Dendritic cell treated with granulocyte-macrophage colony-stimulating factor and Interleukin-4, amounts not matched to agents 40 ng/mL and 50 ng/mL, for 4 days (primary cell): ENCODE data around the gene UBTD2.

Experiments
- H3K27ac Mint-ChIP-seq: one replicate; pipeline ENCODE4 v1.8.0; 2022; ENCODE audit warnings: mild to moderate bottlenecking, mixed read lengths
- H3K27me3 Mint-ChIP-seq: one replicate; pipeline ENCODE4 v1.8.0; 2022; ENCODE audit warnings: mild to moderate bottlenecking, mixed read lengths
- H3K36me3 Mint-ChIP-seq: one replicate; pipeline ENCODE4 v1.8.0; 2022; ENCODE audit warnings: low read depth, mixed read lengths
- H3K4me1 Mint-ChIP-seq: one replicate; pipeline ENCODE4 v1.8.0; 2022; ENCODE audit warnings: low read depth, mixed read lengths
- H3K4me3 Mint-ChIP-seq: one replicate; pipeline ENCODE4 v1.8.0; 2022; ENCODE audit warnings: mild to moderate bottlenecking, moderate library complexity, mixed read lengths
- H3K9me3 Mint-ChIP-seq: one replicate; pipeline ENCODE4 v1.8.0; 2022; ENCODE audit warnings: mixed read lengths
- intact Hi-C: fragments of 100-400 bp; cut with micrococcal nuclease; formaldehyde crosslinking; loops from one replicate; pipeline ENCODE4 v1.15.0; 2022

Gene UBTD2

DNA sequence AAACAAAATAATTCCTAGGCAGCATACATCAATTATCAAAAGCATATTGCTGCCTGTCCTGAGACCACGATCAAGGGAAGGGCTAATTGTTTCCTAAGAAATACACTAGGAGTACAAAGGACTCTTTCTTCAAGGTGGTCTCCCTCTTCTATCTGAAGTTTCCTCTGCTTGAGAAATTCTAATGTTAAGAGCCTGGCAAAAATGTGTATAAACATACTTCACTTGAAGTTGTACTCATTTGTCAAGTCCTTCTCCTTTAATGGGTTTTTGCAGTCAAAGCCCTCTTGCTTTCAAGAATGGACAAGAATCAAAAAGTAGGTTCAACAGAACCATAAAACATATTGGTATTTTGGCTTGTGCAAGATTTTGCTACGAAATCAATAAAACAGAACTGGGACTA is 31.1 kb downstream of the UBTD2 start:
- H3K9me3 Mint-ChIP-seq = peaks cover 12% of the 10 kb centered on the region
- intact Hi-C loops = no loop called here
- peaks cover 70% of the 10 kb centered on the region for H3K36me3 Mint-ChIP-seq
- H3K27me3 Mint-ChIP-seq = no peaks in the 10 kb centered on the region
- no peaks in the 10 kb centered on the region for H3K4me1 Mint-ChIP-seq
- H3K4me3 Mint-ChIP-seq = no peak overlapping the region
- H3K27ac Mint-ChIP-seq = no peak overlapping the region

- Mint-ChIP-seq H3K9me3 (peaks cover 12% of the 10 kb centered on the region), H3K4me1 (peaks cover 6% of the 10 kb centered on the region), H3K36me3 (peaks cover 63% of the 10 kb centered on the region), H3K27me3 (no peaks in the 10 kb centered on the region), H3K27ac (no peak overlapping the region), H3K4me3 (no peak overlapping the region)
- intact Hi-C loops = no loop called here
Measured at GRCh38 chr5:172251419-172251818, 32.1 kb downstream of the UBTD2 start.

DNA sequence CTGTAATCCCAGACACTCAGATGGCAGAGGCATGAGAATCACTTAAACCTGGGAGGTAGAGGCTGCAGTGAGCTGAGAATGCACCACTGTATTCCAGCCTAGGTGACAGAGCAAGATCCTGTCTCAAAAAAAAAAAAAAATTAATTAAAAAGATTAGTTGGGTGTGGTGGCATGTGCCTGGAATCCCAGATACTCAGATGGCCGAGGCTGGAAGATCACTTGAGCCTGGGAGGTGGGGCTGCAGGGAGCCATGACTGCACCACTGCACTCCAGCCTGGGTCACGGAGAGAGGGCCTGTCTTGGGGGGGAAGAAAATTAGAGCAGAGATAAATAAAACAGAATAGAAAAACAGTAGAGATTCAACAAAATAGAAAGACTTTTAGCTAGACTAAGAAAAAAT is 34.9 kb downstream of the UBTD2 start:
- Mint-ChIP-seq H3K27ac (no peak overlapping the region), H3K9me3 (peaks cover 12% of the 10 kb centered on the region), H3K27me3 (no peaks in the 10 kb centered on the region), H3K36me3 (peaks cover 41% of the 10 kb centered on the region), H3K4me1 (peaks cover 11% of the 10 kb centered on the region), H3K4me3 (no peak overlapping the region)
- intact Hi-C loops = no loop called here

GRCh38 chr5:172245703-172246125 is 37.9 kb downstream of the UBTD2 start:
- intact Hi-C loops = no loop called here
- Mint-ChIP-seq H3K27me3 (no peaks in the 10 kb centered on the region), H3K9me3 (no peaks in the 10 kb centered on the region), H3K4me3 (no peak overlapping the region), H3K27ac (no peak overlapping the region), H3K4me1 (peaks cover 11% of the 10 kb centered on the region), H3K36me3 (peaks cover 26% of the 10 kb centered on the region)

GRCh38 chr5:172245046-172245445 is 38.5 kb downstream of the UBTD2 start:
- peaks cover 11% of the 10 kb centered on the region for H3K4me1 Mint-ChIP-seq
- H3K9me3 Mint-ChIP-seq = no peaks in the 10 kb centered on the region
- H3K36me3 Mint-ChIP-seq = peaks cover 20% of the 10 kb centered on the region
- H3K27me3 Mint-ChIP-seq = no peaks in the 10 kb centered on the region
- no peak overlapping the region for H3K4me3 Mint-ChIP-seq
- intact Hi-C loops = no loop called here
- H3K27ac Mint-ChIP-seq = no peak overlapping the region

DNA sequence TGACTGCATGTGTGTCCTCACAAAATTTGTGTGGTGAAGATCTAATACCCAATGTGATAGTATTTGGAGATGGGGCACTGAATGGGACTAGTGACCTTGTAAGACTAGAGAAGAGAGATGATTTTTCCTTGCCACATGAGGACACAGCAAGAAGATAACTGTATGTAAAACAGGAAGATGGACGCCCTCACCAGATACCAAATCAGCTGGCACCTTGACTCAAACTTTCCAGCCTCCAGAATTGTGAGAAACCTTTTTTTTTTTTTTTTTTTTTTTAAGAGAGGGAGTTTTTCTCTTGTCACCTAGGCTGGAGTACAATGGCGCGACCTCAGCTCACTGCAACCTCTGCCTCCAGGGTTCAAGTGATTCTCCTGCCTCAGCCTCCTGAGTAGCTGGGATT is 40.3 kb downstream of the UBTD2 start:
- H3K4me1 Mint-ChIP-seq = peaks cover 14% of the 10 kb centered on the region
- no peaks in the 10 kb centered on the region for H3K27me3 Mint-ChIP-seq
- intact Hi-C loops = no loop called here
- H3K9me3 Mint-ChIP-seq = no peaks in the 10 kb centered on the region
- no peak overlapping the region for H3K27ac Mint-ChIP-seq
- peaks cover 14% of the 10 kb centered on the region for H3K36me3 Mint-ChIP-seq
- no peak overlapping the region for H3K4me3 Mint-ChIP-seq

DNA sequence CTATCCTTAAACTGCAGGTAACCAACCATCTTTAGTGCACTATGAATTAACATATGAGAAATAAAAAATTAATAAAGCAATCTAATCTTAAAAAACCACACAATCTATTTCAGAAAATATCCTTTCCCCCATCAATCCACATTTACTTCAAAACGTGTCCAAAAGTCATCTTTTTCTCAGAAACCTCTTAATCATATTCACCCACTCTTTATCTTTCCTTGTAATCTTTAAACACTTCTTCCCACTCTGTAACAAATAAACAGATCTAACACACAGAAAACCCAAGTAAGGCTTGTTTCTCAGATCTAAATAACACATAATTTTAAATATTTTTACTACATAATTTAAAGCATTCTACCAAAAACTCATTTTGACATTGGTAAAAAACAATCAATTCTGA is 45.2 kb downstream of the UBTD2 start:
- Mint-ChIP-seq H3K4me1 (peaks cover 43% of the 10 kb centered on the region), H3K4me3 (no peak overlapping the region), H3K9me3 (no peaks in the 10 kb centered on the region), H3K36me3 (peaks cover 16% of the 10 kb centered on the region), H3K27ac (no peak overlapping the region), H3K27me3 (no peaks in the 10 kb centered on the region)
- intact Hi-C loops = loop anchor here (5.0 kb wide), 1 partner anchor 44 kb away; the partner anchor contains the start of gene UBTD2

DNA sequence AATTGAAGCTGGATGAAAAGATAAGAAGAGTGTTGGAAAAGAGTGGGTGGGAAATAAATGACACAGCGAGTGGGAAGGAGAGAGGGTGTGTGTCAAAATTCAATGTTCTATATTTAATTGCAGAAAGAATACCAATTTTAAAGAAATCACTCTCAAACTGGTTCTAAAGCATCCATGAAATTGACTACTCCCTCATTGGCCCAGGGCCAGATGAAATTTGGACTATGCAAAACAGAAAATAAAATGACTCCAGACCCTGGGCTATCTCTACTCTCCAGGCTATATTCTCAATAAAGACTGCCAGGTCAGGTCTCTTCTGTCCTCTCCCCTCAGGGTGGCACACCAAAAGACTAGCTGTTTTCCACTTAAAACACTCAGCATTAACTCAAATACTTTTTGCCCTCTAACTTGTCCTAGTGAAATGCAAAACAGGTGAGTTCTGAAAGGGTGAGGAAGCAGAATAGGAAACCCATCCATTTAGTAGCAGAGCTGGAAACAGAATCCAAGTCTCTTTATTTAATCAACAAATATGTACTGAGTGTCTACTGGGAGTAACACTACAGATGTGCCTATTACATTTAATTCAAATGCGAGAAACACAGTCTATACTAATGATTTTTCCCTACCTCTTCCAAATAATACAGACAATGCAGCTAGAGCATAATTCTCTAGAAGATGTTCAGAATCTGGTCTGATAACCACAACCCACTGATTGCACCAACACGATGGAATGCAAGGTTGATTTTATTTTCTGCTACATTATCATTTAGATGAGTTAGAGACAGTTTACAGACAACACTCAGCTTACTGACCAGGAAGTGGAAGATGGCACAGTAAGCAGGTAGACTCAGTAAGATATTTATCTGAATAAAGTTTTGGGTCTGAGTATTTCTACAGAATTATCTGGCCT is 47.5 kb downstream of the UBTD2 start:
- Mint-ChIP-seq H3K9me3 (no peaks in the 10 kb centered on the region), H3K27me3 (no peaks in the 10 kb centered on the region), H3K27ac (peak overlapping the region; percentile 86), H3K36me3 (peaks cover 38% of the 10 kb centered on the region), H3K4me3 (peak overlapping the region; percentile 47), H3K4me1 (peaks cover 53% of the 10 kb centered on the region)
- intact Hi-C loops = loop anchor here (5.0 kb wide), 1 partner anchor 46 kb away; the partner anchor contains the start of gene UBTD2

DNA sequence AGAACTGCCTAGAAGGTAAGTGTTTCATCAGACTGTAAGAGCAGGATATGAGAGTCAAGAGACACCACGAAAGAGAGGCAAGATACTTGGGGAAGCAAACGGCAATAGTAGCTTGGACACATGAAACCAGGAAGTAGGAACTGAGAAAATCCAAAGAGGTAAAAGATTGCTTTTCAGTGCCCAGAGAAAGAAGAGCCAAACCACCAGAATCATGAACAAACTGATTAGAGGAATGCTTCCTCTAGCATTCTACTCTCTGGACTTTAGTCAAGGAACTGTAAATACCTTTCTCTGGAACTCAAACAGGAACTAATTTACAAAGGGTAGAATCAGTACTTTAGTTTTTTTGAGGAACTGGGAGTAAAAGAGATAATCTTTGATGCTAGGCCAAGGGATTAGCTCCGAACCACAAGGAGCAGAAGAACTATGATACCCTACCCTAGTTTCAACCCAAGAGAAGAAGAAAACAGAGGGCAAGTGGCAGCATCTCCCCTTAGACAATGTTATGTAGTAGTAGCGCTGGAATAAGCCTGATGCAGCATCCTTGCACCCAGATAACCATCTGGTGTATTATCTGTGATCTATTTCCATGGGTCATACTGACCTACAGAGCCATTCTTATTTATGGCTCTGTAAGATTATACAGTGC is 48.3 kb downstream of the UBTD2 start:
- Mint-ChIP-seq H3K4me3 (peak overlapping the region; percentile 47), H3K4me1 (peaks cover 53% of the 10 kb centered on the region), H3K9me3 (no peaks in the 10 kb centered on the region), H3K36me3 (peaks cover 46% of the 10 kb centered on the region), H3K27me3 (no peaks in the 10 kb centered on the region), H3K27ac (peak overlapping the region; percentile 86)
- intact Hi-C loops = loop anchor here (5.0 kb wide), 1 partner anchor 47 kb away; the partner anchor contains the start of gene UBTD2

DNA sequence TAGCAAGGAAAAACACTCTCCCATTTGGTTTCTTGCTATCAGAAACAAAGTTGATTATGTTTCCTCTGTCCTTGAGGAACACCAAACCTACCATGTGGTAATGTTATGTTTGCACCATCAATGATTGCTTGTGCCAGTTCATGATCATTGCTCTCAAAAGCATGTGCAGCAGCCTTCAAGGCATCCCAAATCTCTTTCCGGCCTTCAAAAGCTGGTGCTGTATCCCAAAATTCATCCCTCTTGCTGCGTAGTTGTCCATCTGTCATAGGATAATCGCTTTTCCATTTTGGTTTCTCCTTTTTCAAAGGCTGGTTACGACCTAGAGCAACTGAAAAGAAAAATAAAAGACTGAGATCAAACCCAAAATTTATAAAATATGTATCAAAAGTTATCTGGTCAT is 49.5 kb downstream of the UBTD2 start:
- peaks cover 53% of the 10 kb centered on the region for H3K4me1 Mint-ChIP-seq
- peaks cover 46% of the 10 kb centered on the region for H3K36me3 Mint-ChIP-seq
- no peak overlapping the region for H3K4me3 Mint-ChIP-seq
- intact Hi-C loops = no loop called here
- peak overlapping the region; percentile 86 for H3K27ac Mint-ChIP-seq
- no peaks in the 10 kb centered on the region for H3K9me3 Mint-ChIP-seq
- no peaks in the 10 kb centered on the region for H3K27me3 Mint-ChIP-seq

- no peak overlapping the region for H3K27ac Mint-ChIP-seq
- H3K9me3 Mint-ChIP-seq = no peaks in the 10 kb centered on the region
- no peaks in the 10 kb centered on the region for H3K27me3 Mint-ChIP-seq
- peaks cover 32% of the 10 kb centered on the region for H3K4me1 Mint-ChIP-seq
- peaks cover 64% of the 10 kb centered on the region for H3K36me3 Mint-ChIP-seq
- intact Hi-C loops = no loop called here
- H3K4me3 Mint-ChIP-seq = no peak overlapping the region
Measured at GRCh38 chr5:172229904-172230303, 53.7 kb downstream of the UBTD2 start.

DNA sequence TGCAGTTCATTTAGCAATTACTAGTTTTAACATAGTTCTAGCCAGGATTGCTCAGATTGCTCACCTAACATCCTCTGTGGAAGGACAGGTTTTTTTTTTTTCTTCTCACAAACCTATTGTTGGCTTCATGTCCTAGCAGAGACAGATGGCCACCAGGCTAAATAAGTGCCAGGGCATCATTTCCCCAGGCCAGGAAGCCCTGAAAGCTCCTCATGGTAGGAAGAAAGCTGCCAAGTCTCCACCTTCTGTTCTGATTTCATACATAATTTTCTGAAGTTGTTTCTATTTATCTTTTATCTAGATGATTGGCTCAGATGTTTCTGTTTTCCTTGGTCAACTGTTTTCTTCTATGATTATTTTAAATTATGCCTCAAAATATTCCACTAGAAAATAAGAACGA is 58.6 kb downstream of the UBTD2 start:
- no peak overlapping the region for H3K4me3 Mint-ChIP-seq
- peak overlapping the region; percentile 15 for H3K27ac Mint-ChIP-seq
- intact Hi-C loops = no loop called here
- peaks cover 66% of the 10 kb centered on the region for H3K36me3 Mint-ChIP-seq
- H3K4me1 Mint-ChIP-seq = peaks cover 23% of the 10 kb centered on the region
- no peaks in the 10 kb centered on the region for H3K27me3 Mint-ChIP-seq
- H3K9me3 Mint-ChIP-seq = no peaks in the 10 kb centered on the region

DNA sequence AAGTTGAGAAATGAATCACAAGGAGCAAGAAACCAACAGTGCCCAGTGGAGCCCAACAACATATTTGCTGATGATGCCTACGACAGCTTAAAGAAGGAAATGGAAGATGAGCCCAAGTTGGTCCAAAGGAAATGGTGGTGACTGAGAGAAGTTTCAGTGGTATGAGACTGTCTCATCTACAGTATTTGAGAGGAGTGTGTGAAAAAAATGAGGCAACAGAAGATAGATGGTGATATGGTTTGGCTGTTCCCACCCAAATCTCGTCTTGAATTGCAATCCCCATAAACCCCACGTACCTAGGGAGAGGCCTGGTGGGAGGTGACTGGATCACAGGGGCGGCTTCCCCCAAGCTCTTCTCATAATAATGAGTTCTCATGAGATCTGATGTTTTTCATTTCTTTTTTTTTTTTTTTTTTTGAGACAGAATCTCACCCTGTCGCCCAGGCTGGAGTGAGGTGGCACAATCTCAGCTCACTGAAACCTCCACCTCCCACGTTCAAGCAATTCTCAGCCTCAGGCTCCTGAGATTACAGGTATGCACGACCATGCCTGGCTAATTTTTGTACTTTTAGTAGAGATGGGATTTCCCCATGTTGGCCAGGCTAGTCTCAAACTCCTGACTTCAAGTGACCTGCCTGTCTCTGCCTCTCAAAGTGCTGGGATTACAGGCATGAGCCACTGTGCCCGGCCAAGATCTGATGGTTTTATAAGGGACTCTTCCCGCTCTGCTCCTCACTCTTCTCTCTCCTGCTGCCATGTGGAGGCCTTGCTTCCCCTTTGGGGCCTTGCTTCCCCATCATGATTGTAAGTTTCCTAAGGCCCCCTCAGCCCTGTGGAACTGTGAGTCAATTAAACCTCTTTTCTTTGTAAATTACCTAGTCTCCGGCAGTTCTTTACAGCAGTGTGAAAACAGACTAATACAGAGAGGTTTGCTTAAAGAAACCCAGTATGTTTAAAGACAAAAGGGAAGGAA is 59.4 kb downstream of the UBTD2 start:
- Mint-ChIP-seq H3K27me3 (no peaks in the 10 kb centered on the region), H3K27ac (peak overlapping the region; percentile 73), H3K4me1 (peaks cover 23% of the 10 kb centered on the region), H3K36me3 (peaks cover 72% of the 10 kb centered on the region), H3K9me3 (no peaks in the 10 kb centered on the region), H3K4me3 (no peak overlapping the region)
- intact Hi-C loops = no loop called here
